ENCODE results near the gene ENGASE.

GRCh38 chr17:79054200-79054960 lies 20.2 kb upstream of the ENGASE start:
- TF ChIP-seq CTCF (conservative IDR thresholded peaks at IDR 0.05 in 1 of 2, IDR thresholded peaks at IDR 0.05 in 1 of 2; ENCODE audit: extremely low read depth in 1 of 2, insufficient read depth in 1 of 2, low read depth in 1 of 2, low read length in 2 of 2) (no peak), EZH2 (IDR thresholded peaks at IDR 0.05; ENCODE audit: borderline replicate concordance, low read length) (no peak)
